ENCODE measurements around the gene ELMOD3. TPM values are rescaled to one million over a fixed set of nuclear protein-coding genes. Genes with fewer than 3 reads are reported as not detected.

The ELMOD3 gene
- polyA plus RNA-seq, 2 of the 4 experiments (the other 2 are of a cell fraction) = 17.8 to 29.9 TPM

DNA sequence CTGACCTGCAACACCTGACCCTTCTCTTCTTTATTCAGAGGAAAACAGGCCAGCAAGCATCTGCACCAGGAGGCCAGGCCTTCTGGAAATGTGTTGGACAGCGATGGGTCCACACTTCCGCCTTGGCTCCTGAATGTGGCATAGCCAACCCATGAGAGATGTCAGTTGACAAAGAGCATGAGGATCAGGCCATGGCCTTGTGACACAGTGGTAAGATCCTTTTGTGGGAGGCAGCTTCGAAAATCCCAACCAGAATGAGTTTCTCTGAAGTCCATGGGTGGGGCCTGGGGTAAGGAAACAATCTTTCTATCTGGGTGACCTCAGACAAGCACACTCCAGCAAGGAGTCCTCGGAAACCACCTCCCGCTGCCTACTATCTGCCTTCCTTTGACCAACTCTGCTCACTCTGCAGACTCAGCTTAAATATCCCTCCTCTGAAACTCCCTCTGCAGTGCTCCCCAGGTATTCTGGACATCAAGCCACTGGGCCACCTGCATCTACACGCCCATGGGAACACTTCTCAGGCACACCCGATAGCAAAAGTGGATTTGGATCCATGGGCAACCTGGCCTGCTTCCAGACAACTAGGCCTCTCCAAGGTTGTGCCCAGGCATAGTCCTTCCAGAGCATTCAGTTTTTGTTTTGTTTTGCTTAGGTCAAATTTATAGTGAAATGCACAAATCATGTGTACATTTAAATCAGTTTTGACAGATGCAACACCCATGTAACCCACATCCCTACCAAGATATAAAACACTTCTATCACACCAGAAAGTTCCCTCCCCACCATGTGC, 60.4 kb downstream of the ELMOD3 start:
- POLR2A ChIA-PET = interaction anchor here (1.4 kb wide), 1 partner anchor 124 kb away, joined by 10 read pairs; the partner anchor contains the start of gene MAT2A
- 88% methylated on average over 7 of the region's 7 CpGs for WGBS (ENCODE audit: missing lambda C conversion rate)
- no peak for ATAC-seq

DNA sequence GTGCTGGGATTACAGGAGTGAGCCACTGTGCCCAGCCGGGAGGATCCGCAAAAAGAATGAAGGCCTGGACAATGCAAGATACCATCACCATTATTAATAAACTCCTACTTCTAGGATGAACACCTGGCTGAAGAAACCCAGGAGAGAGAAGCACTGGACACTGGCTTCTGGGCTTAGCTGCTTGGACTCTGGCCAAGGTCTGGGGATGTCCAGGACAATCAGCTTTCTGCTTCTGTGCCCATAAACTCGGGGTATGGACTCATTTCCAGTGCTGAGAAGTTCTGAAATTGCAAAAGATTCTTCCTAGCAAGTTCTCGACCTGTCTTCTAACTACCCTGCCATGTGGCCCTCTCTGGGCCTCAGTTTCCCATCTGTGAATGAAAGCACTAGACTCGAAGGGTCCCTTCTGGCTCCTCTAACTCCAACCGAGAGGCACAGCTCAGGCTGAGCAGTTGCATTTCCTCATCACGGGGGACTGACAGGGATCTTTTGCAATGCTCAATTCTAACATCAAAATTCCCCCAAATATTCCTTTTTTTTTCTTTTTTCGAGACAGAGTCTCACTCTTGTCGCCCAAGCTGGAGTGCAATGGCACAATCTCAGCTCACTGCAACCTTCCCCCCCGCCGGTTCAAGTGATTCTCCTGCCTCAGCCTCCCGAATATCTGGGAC, 61.5 kb downstream of the ELMOD3 start:
- no peaks in the 10 kb centered on the region for H3K9me3 ChIP-seq
- H3K4me1 ChIP-seq = peaks cover 54% of the 10 kb centered on the region
- WGBS (ENCODE audit: missing lambda C conversion rate) = 81% methylated on average over 12 of the region's 12 CpGs
- no peak for TF ChIP-seq SREBF2 (IDR thresholded peaks at IDR 0.05)
- no peak for TF ChIP-seq FOSL2 (IDR thresholded peaks at IDR 0.05)
- TF ChIP-seq FOSL2 (CRISPR knock-in tag; IDR thresholded peaks at IDR 0.05) = no peak
- no peak for TF ChIP-seq NR3C1 (IDR thresholded peaks at IDR 0.05)
- TF ChIP-seq, protein P1, sequence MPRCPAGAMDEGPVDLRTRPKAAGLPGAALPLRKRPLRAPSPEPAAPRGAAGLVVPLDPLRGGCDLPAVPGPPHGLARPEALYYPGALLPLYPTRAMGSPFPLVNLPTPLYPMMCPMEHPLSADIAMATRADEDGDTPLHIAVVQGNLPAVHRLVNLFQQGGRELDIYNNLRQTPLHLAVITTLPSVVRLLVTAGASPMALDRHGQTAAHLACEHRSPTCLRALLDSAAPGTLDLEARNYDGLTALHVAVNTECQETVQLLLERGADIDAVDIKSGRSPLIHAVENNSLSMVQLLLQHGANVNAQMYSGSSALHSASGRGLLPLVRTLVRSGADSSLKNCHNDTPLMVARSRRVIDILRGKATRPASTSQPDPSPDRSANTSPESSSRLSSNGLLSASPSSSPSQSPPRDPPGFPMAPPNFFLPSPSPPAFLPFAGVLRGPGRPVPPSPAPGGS (IDR thresholded peaks at IDR 0.05) = no peak
- TF ChIP-seq RNF2 (IDR thresholded peaks at IDR 0.05; ENCODE audit: borderline replicate concordance, low read depth) = no peak
- H3K27ac ChIP-seq = no peak overlapping the region
- ATAC-seq = no peak
- DNase-seq (ENCODE audit: low read depth in 1 of 2, low spot score in 1 of 2) = no peak
- H3K4me3 ChIP-seq = no peak overlapping the region
- FAIRE-seq = no peak
- H3K4me2 ChIP-seq = no peak overlapping the region
- CTCF ChIA-PET = interaction anchor here (1.5 to 41.9 kb wide), 2 partner anchors 28 to 129 kb away, joined by 4 to 1185 read pairs; partner anchors contain the start of genes GGCX and MAT2A
- POLR2A ChIA-PET = interaction anchor here (11.7 kb wide), 1 partner anchor 124 kb away, joined by 261 read pairs; the partner anchor contains the start of gene MAT2A

More for the DNA sequence above, 60.4 kb downstream of the ELMOD3 start:
- CTCF ChIA-PET = interaction anchor here (41.9 kb wide), 1 partner anchor 131 kb away, joined by 1185 read pairs; the partner anchor contains the start of genes GGCX and MAT2A
- H3K9me3 ChIP-seq = no peaks in the 10 kb centered on the region
- no peak overlapping the region for H3K4me3 ChIP-seq
- no peak for DNase-seq (ENCODE audit: low read depth in 1 of 2, low spot score in 1 of 2)
- peaks cover 55% of the 10 kb centered on the region for H3K4me1 ChIP-seq
- no peak for FAIRE-seq
- TF ChIP-seq ZFP36 (IDR thresholded peaks at IDR 0.05; ENCODE audit: borderline replicate concordance, partially characterized antibody) (no peak), MAFK (IDR thresholded peaks at IDR 0.05; ENCODE audit: partially characterized antibody) (peak; percentile 21)
- TF ChIP-seq, protein P2, sequence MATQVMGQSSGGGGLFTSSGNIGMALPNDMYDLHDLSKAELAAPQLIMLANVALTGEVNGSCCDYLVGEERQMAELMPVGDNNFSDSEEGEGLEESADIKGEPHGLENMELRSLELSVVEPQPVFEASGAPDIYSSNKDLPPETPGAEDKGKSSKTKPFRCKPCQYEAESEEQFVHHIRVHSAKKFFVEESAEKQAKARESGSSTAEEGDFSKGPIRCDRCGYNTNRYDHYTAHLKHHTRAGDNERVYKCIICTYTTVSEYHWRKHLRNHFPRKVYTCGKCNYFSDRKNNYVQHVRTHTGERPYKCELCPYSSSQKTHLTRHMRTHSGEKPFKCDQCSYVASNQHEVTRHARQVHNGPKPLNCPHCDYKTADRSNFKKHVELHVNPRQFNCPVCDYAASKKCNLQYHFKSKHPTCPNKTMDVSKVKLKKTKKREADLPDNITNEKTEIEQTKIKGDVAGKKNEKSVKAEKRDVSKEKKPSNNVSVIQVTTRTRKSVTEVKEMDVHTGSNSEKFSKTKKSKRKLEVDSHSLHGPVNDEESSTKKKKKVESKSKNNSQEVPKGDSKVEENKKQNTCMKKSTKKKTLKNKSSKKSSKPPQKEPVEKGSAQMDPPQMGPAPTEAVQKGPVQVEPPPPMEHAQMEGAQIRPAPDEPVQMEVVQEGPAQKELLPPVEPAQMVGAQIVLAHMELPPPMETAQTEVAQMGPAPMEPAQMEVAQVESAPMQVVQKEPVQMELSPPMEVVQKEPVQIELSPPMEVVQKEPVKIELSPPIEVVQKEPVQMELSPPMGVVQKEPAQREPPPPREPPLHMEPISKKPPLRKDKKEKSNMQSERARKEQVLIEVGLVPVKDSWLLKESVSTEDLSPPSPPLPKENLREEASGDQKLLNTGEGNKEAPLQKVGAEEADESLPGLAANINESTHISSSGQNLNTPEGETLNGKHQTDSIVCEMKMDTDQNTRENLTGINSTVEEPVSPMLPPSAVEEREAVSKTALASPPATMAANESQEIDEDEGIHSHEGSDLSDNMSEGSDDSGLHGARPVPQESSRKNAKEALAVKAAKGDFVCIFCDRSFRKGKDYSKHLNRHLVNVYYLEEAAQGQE (IDR thresholded peaks at IDR 0.05) = no peak
- peak overlapping the region in 1 of 2 experiments; percentile 86; a peak in 1 of 6 replicates for H3K27ac ChIP-seq
- H3K4me2 ChIP-seq = no peak overlapping the region

DNA sequence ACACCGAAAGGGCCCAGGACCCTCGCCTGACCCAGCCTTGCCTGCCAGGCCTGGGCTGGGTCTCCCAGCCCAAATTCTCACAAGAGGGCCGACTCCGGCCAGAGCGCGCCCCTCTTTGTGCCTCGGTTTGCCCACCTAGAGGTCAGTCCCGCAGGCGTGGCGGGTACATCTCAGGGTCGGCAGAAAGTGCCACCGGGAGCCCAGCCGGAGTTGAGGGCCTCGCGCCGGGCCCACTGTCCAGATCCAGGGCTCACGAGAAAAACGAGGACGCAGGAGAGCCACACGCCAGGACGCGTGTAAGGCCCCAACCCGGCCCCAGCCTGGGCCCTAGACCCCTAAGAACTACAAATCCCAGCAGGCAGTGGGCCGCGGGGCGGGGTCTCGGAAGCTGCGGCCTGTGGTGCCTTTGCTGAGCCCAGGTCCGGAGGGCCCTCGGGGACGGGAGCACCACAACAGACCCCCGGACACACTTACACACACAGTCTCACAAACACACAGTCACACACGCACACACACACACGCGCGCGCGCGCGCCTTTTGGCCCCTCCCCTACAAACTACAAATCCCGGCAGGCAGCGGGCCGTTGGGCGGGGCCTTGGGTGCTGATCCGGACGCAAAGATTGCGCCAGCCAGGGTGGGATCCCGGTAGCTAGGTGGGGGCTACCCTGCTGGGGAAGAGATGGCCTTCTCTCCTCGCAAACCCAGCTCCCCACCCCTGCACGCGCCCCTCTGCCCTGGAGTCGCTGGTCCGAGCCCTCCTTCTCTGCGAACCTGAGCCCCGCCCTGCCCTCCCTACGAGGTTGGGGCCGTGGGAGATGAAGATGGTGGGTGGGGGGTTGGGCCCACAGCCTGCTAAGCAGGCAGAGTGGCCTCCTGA, 63.8 kb downstream of the ELMOD3 start, which contains the start of gene SH2D6:
Gene SH2D6 (plus strand): TSS at position 583 of the 877 bp plus-strand sequence. CDS start 10,752 bp downstream, outside the sequence.
- Histone ChIP-seq H3K27ac (peak within 1 kb of the TSS; percentile 96 to 98), H3K9me3 (no peaks in the 10 kb centered on the region), H3K4me1 (peaks cover 60% of the 10 kb centered on the region), H3K4me3 (peak within 1 kb of the TSS; percentile 59), H3K4me2 (peak within 1 kb of the TSS; percentile 93)
- ChIA-PET POLR2A (interaction anchor here (0.6 to 11.7 kb wide), 11 partner anchors 19 to 197 kb away, joined by 3 to 261 read pairs (median 3); partner anchors contain the start of genes GGCX, MAT2A, RNF181 and TMEM150A), CTCF (interaction anchor here (0.6 to 41.9 kb wide), 8 partner anchors 9 to 187 kb away, joined by 3 to 1185 read pairs (median 8); partner anchors contain the start of genes ELMOD3, GGCX, MAT2A and RETSAT)
- ATAC-seq = peak; percentile 57 to 74
- no peak for FAIRE-seq
- DNase-seq (ENCODE audit: low read depth in 1 of 2, low spot score in 1 of 2) = peak; percentile 93
- WGBS (ENCODE audit: missing lambda C conversion rate) = 6% methylated on average over 39 of the region's 57 CpGs
- TF ChIP-seq MAZ (IDR thresholded peaks at IDR 0.05; ENCODE audit: borderline replicate concordance, low read depth, low read length) (peak; percentile 19; the same call in 1 of the 2 replicates), MAFK (IDR thresholded peaks at IDR 0.05; ENCODE audit: partially characterized antibody) (no peak), HOXB13 (CRISPR knock-in tag; IDR thresholded peaks at IDR 0.05; ENCODE audit: low read depth) (peak; percentile 91), HOXA7 (CRISPR knock-in tag; IDR thresholded peaks at IDR 0.05) (peak; percentile 55; the same call in 1 of the 2 replicates), TFCP2L1 (CRISPR knock-in tag; IDR thresholded peaks at IDR 0.05) (peak; percentile 42; the same call in 1 of the 2 replicates), RARB (CRISPR knock-in tag; IDR thresholded peaks at IDR 0.05) (no peak), NR3C1 (IDR thresholded peaks at IDR 0.05) (no peak), POLR2AphosphoS2 (conservative IDR thresholded peaks at IDR 0.05; ENCODE audit: low read length) (no peak), HDAC2 (IDR thresholded peaks at IDR 0.05) (peak; percentile 46; the same call in 1 of the 2 replicates), NPAS2 (CRISPR knock-in tag; IDR thresholded peaks at IDR 0.05; ENCODE audit: borderline replicate concordance) (peak; percentile 63; the same call in 1 of the 2 replicates)
- TF ChIP-seq, protein P3, sequence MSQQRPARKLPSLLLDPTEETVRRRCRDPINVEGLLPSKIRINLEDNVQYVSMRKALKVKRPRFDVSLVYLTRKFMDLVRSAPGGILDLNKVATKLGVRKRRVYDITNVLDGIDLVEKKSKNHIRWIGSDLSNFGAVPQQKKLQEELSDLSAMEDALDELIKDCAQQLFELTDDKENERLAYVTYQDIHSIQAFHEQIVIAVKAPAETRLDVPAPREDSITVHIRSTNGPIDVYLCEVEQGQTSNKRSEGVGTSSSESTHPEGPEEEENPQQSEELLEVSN (IDR thresholded peaks at IDR 0.05; ENCODE audit: borderline replicate concordance, low read depth) = peak; percentile 69; the same call in 1 of the 2 replicates
- TF ChIP-seq, protein P1 (IDR thresholded peaks at IDR 0.05) = peak; percentile 61; the same call in 1 of the 3 replicates
- TF ChIP-seq, protein P4, sequence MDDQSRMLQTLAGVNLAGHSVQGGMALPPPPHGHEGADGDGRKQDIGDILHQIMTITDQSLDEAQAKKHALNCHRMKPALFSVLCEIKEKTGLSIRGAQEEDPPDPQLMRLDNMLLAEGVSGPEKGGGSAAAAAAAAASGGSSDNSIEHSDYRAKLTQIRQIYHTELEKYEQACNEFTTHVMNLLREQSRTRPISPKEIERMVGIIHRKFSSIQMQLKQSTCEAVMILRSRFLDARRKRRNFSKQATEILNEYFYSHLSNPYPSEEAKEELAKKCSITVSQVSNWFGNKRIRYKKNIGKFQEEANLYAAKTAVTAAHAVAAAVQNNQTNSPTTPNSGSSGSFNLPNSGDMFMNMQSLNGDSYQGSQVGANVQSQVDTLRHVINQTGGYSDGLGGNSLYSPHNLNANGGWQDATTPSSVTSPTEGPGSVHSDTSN (IDR thresholded peaks at IDR 0.05) = no peak

All from A549 (cell line).